Measurements from ENCODE around the gene ZNF219.

GRCh38 chr14:21121122-21121521 is 22.7 kb upstream of the ZNF219 start:
- no peak for TF ChIP-seq CTCF (IDR thresholded peaks at IDR 0.05)
- no peak for TF ChIP-seq EZH2 (IDR thresholded peaks at IDR 0.05; ENCODE audit: borderline replicate concordance, insufficient read depth, low read depth, low read length, poor library complexity, severe bottlenecking)
